ENCODE results near the gene BCL3.

GRCh38 chr19:44762038-44762437 is 13.5 kb downstream of the BCL3 start:
- TF ChIP-seq CTCF (IDR thresholded peaks at IDR 0.05) (no peak), EP300 (IDR thresholded peaks at IDR 0.05) (no peak), POLR2A (IDR thresholded peaks at IDR 0.05) (no peak)
